ENCODE measurements around the gene LYVE1. TPM values are rescaled to one million over a fixed set of nuclear protein-coding genes. Genes with fewer than 3 reads are reported as not detected.
A peak's percentile ranks its signal among the peaks of the same experiment; 100 is the strongest.
"Not testable (repeated sequence)": the region's sequence is repeated elsewhere in the genome, so short reads cannot be mapped to it uniquely, and the experiment has no call there.

LYVE1 gene
- total RNA-seq, 2 donors from 2014 or later = 6.9 to 31.4 TPM

GRCh38 chr11:10597877-10598351, 29.4 kb upstream of the LYVE1 start:
- Histone ChIP-seq H3K4me3 (no peak overlapping the region), H3K27ac (peak overlapping the region in 1 of 4 donors; percentile 57), H3K4me1 (no peaks in the 10 kb centered on the region), H3K36me3 (replicated peaks in 1 of 2; ENCODE audit: insufficient read depth in 1 of 2, low read depth in 2 of 2) (no peaks in the 10 kb centered on the region), H3K27me3 (no peaks in the 10 kb centered on the region), H3K9me3 (no peaks in the 10 kb centered on the region)
- ATAC-seq (no peak), DNase-seq (peak in 1 of 4 donors; percentile 20)
- 85 to 90% methylated on average over 2 of the region's 2 CpGs for WGBS, 2 donors
- TF ChIP-seq POLR2A (IDR thresholded peaks at IDR 0.05) = no peak
- no peak for TF ChIP-seq CTCF (IDR thresholded peaks at IDR 0.05)
- intact Hi-C loops (cut with DNase I) = no loop called here

GRCh38 chr11:10595840-10596239, 27.4 kb upstream of the LYVE1 start:
- H3K4me1 ChIP-seq; H3K9me3 ChIP-seq; H3K27me3 ChIP-seq; DNase-seq; H3K36me3 ChIP-seq (replicated peaks in 1 of 2; ENCODE audit: insufficient read depth in 1 of 2, low read depth in 2 of 2); ATAC-seq; H3K27ac ChIP-seq; H3K4me3 ChIP-seq; intact Hi-C loops (cut with DNase I): not testable (repeated sequence)
- 96% methylated on average over 2 of the region's 2 CpGs for WGBS, 2 donors

GRCh38 chr11:10594407-10594806, 25.9 kb upstream of the LYVE1 start:
- ATAC-seq = no peak
- no peaks in the 10 kb centered on the region for H3K9me3 ChIP-seq
- H3K27me3 ChIP-seq = no peaks in the 10 kb centered on the region
- no peak overlapping the region for H3K4me3 ChIP-seq
- peaks cover 7% of the 10 kb centered on the region for H3K4me1 ChIP-seq
- TF ChIP-seq CTCF (IDR thresholded peaks at IDR 0.05) = no peak
- no peak for TF ChIP-seq POLR2A (IDR thresholded peaks at IDR 0.05)
- no peak for DNase-seq
- no peak overlapping the region for H3K27ac ChIP-seq
- 72 to 86% methylated on average over 4 of the region's 4 CpGs for WGBS, 2 donors
- H3K36me3 ChIP-seq (replicated peaks in 1 of 2; ENCODE audit: insufficient read depth in 1 of 2, low read depth in 2 of 2) = no peaks in the 10 kb centered on the region
- intact Hi-C loops (cut with DNase I) = no loop called here

GRCh38 chr11:10592331-10592730, 23.9 kb upstream of the LYVE1 start:
- Histone ChIP-seq H3K9me3 (no peaks in the 10 kb centered on the region), H3K4me1 (peaks cover 7% of the 10 kb centered on the region), H3K27ac (no peak overlapping the region), H3K36me3 (replicated peaks in 1 of 2; ENCODE audit: insufficient read depth in 1 of 2, low read depth in 2 of 2) (no peaks in the 10 kb centered on the region), H3K4me3 (no peak overlapping the region), H3K27me3 (no peaks in the 10 kb centered on the region)
- intact Hi-C loops (cut with DNase I) = no loop called here
- ATAC-seq (no peak), DNase-seq (no peak)
- TF ChIP-seq POLR2A (IDR thresholded peaks at IDR 0.05) = no peak
- no peak for TF ChIP-seq CTCF (IDR thresholded peaks at IDR 0.05)
- 52 to 64% methylated on average over 2 of the region's 2 CpGs for WGBS, 2 donors

DNA sequence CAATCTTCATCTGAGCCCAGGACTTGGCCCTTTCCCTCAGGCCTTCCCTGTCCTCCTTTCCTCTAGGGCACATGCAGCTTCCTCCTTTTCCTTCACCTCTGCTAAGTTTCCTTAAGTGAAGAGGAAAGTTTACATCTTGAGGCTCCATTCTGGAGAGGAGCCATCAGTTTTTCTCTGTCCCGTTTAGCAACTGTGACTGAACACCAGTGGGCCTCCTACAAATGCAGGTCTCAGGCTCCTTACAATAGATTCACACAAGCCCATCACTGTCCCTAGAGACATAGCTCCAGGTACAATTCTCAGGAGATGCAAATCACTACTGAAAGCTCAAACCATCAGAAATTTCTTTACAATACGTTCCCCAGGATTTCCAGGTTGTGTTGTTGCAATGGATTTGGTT, 23.3 kb upstream of the LYVE1 start:
- no peaks in the 10 kb centered on the region for H3K27me3 ChIP-seq
- no peak for ATAC-seq
- no peak for DNase-seq
- intact Hi-C loops (cut with DNase I) = no loop called here
- H3K27ac ChIP-seq = no peak overlapping the region
- H3K4me3 ChIP-seq = no peak overlapping the region
- peaks cover 7% of the 10 kb centered on the region for H3K4me1 ChIP-seq
- TF ChIP-seq CTCF (IDR thresholded peaks at IDR 0.05) (no peak), POLR2A (IDR thresholded peaks at IDR 0.05) (no peak)
- H3K9me3 ChIP-seq = no peaks in the 10 kb centered on the region
- WGBS, 2 donors = 77 to 78% methylated on average over 2 of the region's 2 CpGs
- H3K36me3 ChIP-seq (replicated peaks in 1 of 2; ENCODE audit: insufficient read depth in 1 of 2, low read depth in 2 of 2) = no peaks in the 10 kb centered on the region
